ENCODE data around the gene SCGB1A1. TPM values are rescaled to one million over a fixed set of nuclear protein-coding genes. Genes with fewer than 3 reads are reported as not detected.
A peak's percentile ranks its signal among the peaks of the same experiment; 100 is the strongest.

SCGB1A1 gene
- total and polyA plus RNA-seq, 4 donors: not detected

- no peak for DNase-seq (ENCODE audit: low spot score)
- H3K27me3 ChIP-seq (ENCODE audit: control insufficient read depth in 4 of 4, insufficient read depth in 4 of 4, low read length in 3 of 4): no peaks in the 10 kb centered on the region
- H3K4me3 ChIP-seq (ENCODE audit: low read depth in 1 of 3, low read length in 3 of 3): no peak overlapping the region
- WGBS: 91% methylated on average over 5 of the region's 5 CpGs
- H3K9ac ChIP-seq (ENCODE audit: low read depth in 1 of 2, low read length in 2 of 2): no peak overlapping the region
- H3K36me3 ChIP-seq (ENCODE audit: control insufficient read depth in 4 of 4, insufficient read depth in 3 of 4, low read depth in 1 of 4, low read length in 3 of 4): no peaks in the 10 kb centered on the region
- H3K4me1 ChIP-seq (ENCODE audit: control insufficient read depth in 4 of 4, insufficient read depth in 4 of 4, low read length in 3 of 4): no peaks in the 10 kb centered on the region
- no peak overlapping the region for H3K27ac ChIP-seq (ENCODE audit: low read depth in 1 of 2, low read length in 2 of 2)
- no peak for TF ChIP-seq RAD21 (IDR thresholded peaks at IDR 0.05)
- TF ChIP-seq TAF1 (conservative IDR thresholded peaks at IDR 0.05): no peak
- TF ChIP-seq ATF3 (IDR thresholded peaks at IDR 0.05): no peak
- TF ChIP-seq FOXA1 (IDR thresholded peaks at IDR 0.05): no peak
- TF ChIP-seq NR2F2 (IDR thresholded peaks at IDR 0.05): no peak
- no peaks in the 10 kb centered on the region for H3K9me3 ChIP-seq (ENCODE audit: control insufficient read depth in 4 of 4, low read length in 3 of 4)
Measured at GRCh38 chr11:62411524-62411923, 7.3 kb upstream of the SCGB1A1 start.

DNA sequence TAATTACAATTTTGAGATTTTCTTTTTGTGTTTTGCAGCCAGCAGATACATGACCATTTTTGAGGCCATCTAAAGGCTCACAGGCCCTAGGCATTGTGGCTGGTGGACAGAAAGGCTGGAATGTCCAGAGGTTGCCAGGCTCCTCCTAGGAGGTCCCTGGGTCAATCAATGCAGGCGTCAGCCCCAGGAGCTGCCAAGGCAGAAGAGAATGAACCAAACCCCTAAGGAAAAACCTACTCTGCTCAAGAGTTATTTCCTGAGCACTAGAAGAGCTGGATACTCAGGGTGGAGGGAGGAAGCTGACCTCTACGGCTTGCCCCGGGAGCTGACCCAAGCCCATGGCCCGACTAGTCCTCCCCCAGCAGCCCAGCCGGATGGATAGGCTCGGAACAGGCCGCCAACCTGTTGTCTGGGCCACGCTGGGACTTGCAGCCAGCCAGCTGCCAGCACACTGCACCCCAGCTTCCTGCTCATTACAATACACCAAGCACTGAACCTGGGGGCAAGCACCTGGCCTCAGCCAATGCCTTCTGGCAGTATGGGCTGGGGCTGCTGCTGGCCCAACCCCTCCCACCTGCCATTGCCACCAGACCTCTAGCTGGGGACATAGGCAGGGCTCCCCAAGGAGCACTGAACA lies 5.7 kb upstream of the SCGB1A1 start:
- TF ChIP-seq NR2F2 (IDR thresholded peaks at IDR 0.05) (peak; percentile 50), GABPA (IDR thresholded peaks at IDR 0.05 in 1 of 2, conservative IDR thresholded peaks at IDR 0.05 in 1 of 2) (no peak)
- 81% methylated on average over 8 of the region's 8 CpGs for WGBS
- H3K4me1 ChIP-seq (ENCODE audit: control insufficient read depth in 4 of 4, insufficient read depth in 4 of 4, low read length in 3 of 4): no peaks in the 10 kb centered on the region

DNA sequence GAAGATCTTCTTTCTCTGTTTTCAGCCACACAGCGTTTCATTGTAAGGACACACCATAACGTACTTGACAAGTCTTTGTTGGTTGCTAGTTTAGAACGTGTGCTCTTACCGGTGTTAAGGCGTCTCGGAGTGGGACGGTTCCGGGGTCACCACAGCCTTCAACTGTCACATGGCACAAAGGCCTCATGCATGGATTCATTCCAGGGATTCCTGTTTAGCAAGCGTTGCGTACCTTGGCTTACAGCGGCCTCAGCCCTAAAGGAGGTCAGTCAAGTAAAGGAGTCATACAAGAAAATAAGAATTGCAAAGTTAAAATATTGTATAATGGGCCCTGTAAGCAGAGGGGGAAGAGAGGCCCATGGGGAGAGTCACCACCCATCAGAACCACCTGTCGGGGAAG lies 2.2 kb upstream of the SCGB1A1 start:
- Histone ChIP-seq H3K36me3 (ENCODE audit: control insufficient read depth in 4 of 4, insufficient read depth in 3 of 4, low read depth in 1 of 4, low read length in 3 of 4) (no peaks in the 10 kb centered on the region), H3K9ac (ENCODE audit: low read depth in 1 of 2, low read length in 2 of 2) (no peak overlapping the region), H3K4me1 (ENCODE audit: control insufficient read depth in 4 of 4, insufficient read depth in 4 of 4, low read length in 3 of 4) (no peaks in the 10 kb centered on the region), H3K4me3 (ENCODE audit: low read depth in 1 of 3, low read length in 3 of 3) (no peak overlapping the region), H3K9me3 (ENCODE audit: control insufficient read depth in 4 of 4, low read length in 3 of 4) (no peaks in the 10 kb centered on the region), H3K27me3 (ENCODE audit: control insufficient read depth in 4 of 4, insufficient read depth in 4 of 4, low read length in 3 of 4) (no peaks in the 10 kb centered on the region), H3K27ac (ENCODE audit: low read depth in 1 of 2, low read length in 2 of 2) (no peak overlapping the region)
- DNase-seq (ENCODE audit: low spot score): no peak
- no peak for TF ChIP-seq HNF4A (conservative IDR thresholded peaks at IDR 0.05)
- TF ChIP-seq RAD21 (IDR thresholded peaks at IDR 0.05): no peak
- no peak for TF ChIP-seq YY1 (IDR thresholded peaks at IDR 0.05)
- no peak for TF ChIP-seq FOXA2 (IDR thresholded peaks at IDR 0.05)
- no peak for TF ChIP-seq GABPA (IDR thresholded peaks at IDR 0.05 in 1 of 2, conservative IDR thresholded peaks at IDR 0.05 in 1 of 2)
- TF ChIP-seq SP1 (IDR thresholded peaks at IDR 0.05): no peak
- TF ChIP-seq, protein P1, sequence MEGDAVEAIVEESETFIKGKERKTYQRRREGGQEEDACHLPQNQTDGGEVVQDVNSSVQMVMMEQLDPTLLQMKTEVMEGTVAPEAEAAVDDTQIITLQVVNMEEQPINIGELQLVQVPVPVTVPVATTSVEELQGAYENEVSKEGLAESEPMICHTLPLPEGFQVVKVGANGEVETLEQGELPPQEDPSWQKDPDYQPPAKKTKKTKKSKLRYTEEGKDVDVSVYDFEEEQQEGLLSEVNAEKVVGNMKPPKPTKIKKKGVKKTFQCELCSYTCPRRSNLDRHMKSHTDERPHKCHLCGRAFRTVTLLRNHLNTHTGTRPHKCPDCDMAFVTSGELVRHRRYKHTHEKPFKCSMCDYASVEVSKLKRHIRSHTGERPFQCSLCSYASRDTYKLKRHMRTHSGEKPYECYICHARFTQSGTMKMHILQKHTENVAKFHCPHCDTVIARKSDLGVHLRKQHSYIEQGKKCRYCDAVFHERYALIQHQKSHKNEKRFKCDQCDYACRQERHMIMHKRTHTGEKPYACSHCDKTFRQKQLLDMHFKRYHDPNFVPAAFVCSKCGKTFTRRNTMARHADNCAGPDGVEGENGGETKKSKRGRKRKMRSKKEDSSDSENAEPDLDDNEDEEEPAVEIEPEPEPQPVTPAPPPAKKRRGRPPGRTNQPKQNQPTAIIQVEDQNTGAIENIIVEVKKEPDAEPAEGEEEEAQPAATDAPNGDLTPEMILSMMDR (IDR thresholded peaks at IDR 0.05; ENCODE audit: low read depth, low read length, missing input control): no peak
- TF ChIP-seq NR2F2 (IDR thresholded peaks at IDR 0.05): no peak
- TF ChIP-seq, protein P2, sequence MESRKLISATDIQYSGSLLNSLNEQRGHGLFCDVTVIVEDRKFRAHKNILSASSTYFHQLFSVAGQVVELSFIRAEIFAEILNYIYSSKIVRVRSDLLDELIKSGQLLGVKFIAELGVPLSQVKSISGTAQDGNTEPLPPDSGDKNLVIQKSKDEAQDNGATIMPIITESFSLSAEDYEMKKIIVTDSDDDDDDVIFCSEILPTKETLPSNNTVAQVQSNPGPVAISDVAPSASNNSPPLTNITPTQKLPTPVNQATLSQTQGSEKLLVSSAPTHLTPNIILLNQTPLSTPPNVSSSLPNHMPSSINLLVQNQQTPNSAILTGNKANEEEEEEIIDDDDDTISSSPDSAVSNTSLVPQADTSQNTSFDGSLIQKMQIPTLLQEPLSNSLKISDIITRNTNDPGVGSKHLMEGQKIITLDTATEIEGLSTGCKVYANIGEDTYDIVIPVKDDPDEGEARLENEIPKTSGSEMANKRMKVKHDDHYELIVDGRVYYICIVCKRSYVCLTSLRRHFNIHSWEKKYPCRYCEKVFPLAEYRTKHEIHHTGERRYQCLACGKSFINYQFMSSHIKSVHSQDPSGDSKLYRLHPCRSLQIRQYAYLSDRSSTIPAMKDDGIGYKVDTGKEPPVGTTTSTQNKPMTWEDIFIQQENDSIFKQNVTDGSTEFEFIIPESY (IDR thresholded peaks at IDR 0.05): no peak
- TF ChIP-seq RXRA (IDR thresholded peaks at IDR 0.05): no peak
- no peak for TF ChIP-seq MAX (IDR thresholded peaks at IDR 0.05)
- no peak for TF ChIP-seq FOXA1 (IDR thresholded peaks at IDR 0.05)
- 94% methylated on average over 12 of the region's 12 CpGs for WGBS

More for the DNA sequence above, 5.7 kb upstream of the SCGB1A1 start:
- H3K27ac ChIP-seq (ENCODE audit: low read depth in 1 of 2, low read length in 2 of 2): no peak overlapping the region
- no peaks in the 10 kb centered on the region for H3K9me3 ChIP-seq (ENCODE audit: control insufficient read depth in 4 of 4, low read length in 3 of 4)
- DNase-seq (ENCODE audit: low spot score): no peak
- no peak overlapping the region for H3K9ac ChIP-seq (ENCODE audit: low read depth in 1 of 2, low read length in 2 of 2)
- H3K36me3 ChIP-seq (ENCODE audit: control insufficient read depth in 4 of 4, insufficient read depth in 3 of 4, low read depth in 1 of 4, low read length in 3 of 4): no peaks in the 10 kb centered on the region
- no peak overlapping the region for H3K4me3 ChIP-seq (ENCODE audit: low read depth in 1 of 3, low read length in 3 of 3)
- H3K27me3 ChIP-seq (ENCODE audit: control insufficient read depth in 4 of 4, insufficient read depth in 4 of 4, low read length in 3 of 4): no peaks in the 10 kb centered on the region

Data from liver (tissue), 9 donors.